Measurements from ENCODE around the gene S100A12.

DNA sequence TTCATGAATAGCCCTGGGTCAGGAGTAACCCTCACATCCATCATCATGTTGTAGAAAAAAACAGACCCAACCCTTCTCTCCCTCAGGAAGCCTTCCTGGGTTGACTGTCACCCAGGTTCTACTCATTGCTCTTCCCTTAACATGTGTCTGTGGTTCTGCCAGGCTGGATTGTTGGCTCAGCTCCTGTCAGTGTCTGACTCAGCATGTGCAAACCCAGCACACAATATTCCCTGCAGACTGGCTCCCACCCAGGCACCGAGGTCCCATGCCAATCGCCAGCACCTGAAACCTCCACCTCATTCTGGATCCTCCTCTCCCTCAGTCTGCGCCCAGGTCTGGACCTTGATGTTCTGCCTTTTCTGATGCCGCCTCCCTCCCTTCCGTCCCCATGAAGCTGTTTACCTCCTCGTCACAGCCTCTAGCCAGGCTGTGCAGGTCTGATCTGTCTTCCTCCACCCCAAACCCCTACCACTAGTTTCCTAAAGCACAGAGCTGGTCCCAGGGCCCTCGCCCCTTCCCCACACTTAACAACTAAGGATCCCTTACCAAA lies 19.8 kb upstream of the S100A12 start:
- TF ChIP-seq, protein P1, sequence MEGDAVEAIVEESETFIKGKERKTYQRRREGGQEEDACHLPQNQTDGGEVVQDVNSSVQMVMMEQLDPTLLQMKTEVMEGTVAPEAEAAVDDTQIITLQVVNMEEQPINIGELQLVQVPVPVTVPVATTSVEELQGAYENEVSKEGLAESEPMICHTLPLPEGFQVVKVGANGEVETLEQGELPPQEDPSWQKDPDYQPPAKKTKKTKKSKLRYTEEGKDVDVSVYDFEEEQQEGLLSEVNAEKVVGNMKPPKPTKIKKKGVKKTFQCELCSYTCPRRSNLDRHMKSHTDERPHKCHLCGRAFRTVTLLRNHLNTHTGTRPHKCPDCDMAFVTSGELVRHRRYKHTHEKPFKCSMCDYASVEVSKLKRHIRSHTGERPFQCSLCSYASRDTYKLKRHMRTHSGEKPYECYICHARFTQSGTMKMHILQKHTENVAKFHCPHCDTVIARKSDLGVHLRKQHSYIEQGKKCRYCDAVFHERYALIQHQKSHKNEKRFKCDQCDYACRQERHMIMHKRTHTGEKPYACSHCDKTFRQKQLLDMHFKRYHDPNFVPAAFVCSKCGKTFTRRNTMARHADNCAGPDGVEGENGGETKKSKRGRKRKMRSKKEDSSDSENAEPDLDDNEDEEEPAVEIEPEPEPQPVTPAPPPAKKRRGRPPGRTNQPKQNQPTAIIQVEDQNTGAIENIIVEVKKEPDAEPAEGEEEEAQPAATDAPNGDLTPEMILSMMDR (IDR thresholded peaks at IDR 0.05): no peak
- TF ChIP-seq POLR2A (IDR thresholded peaks at IDR 0.05): no peak
